Measurements from ENCODE around the gene MAGI1. TPM values are rescaled to one million over a fixed set of nuclear protein-coding genes. Genes with fewer than 3 reads are reported as not detected.
A peak's percentile ranks its signal among the peaks of the same experiment; 100 is the strongest.

Gene MAGI1
- total and polyA plus RNA-seq, 2 donors (not counting 1 experiment from before 2014, with no cell fraction given), result 15.7 to 23.7 TPM

DNA sequence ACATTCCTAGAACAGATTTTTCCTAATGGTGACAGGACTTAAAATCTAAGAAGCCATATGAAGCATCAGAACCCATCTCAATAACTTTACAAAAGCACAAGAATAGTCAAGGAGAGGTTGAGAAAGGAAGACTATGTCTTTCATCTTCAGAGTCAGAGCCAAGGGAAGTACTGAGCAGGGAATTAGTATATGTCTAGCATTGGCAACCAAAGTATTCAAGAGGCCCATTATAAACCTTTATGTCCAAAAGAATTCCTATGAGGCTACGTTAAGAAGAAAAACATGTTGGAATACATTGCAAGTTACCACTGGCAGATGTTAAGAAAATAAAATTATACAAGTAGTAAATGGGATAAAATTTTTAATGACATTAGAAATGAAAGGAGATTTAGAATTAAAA lies 150.5 kb downstream of the MAGI1 start:
- peaks cover 3% of the 10 kb centered on the region for H3K79me2 ChIP-seq (ENCODE audit: control insufficient read depth, insufficient read depth, low read length)
- no peak overlapping the region for H3K4me2 ChIP-seq (ENCODE audit: extremely low read depth, insufficient read depth, low read length)
- H3K9me3 ChIP-seq (ENCODE audit: control insufficient read depth, insufficient read depth, low read depth, low read length), result no peaks in the 10 kb centered on the region
- H3K27me3 ChIP-seq (ENCODE audit: control insufficient read depth, insufficient read depth, low read length), result no peaks in the 10 kb centered on the region
- peak in 1 of 2 donors; percentile 24 for DNase-seq (ENCODE audit: low read depth in 2 of 2)
- TF ChIP-seq, protein P1, sequence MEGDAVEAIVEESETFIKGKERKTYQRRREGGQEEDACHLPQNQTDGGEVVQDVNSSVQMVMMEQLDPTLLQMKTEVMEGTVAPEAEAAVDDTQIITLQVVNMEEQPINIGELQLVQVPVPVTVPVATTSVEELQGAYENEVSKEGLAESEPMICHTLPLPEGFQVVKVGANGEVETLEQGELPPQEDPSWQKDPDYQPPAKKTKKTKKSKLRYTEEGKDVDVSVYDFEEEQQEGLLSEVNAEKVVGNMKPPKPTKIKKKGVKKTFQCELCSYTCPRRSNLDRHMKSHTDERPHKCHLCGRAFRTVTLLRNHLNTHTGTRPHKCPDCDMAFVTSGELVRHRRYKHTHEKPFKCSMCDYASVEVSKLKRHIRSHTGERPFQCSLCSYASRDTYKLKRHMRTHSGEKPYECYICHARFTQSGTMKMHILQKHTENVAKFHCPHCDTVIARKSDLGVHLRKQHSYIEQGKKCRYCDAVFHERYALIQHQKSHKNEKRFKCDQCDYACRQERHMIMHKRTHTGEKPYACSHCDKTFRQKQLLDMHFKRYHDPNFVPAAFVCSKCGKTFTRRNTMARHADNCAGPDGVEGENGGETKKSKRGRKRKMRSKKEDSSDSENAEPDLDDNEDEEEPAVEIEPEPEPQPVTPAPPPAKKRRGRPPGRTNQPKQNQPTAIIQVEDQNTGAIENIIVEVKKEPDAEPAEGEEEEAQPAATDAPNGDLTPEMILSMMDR (conservative IDR thresholded peaks at IDR 0.05 in 1 of 2, IDR thresholded peaks at IDR 0.05 in 1 of 2; ENCODE audit: low read depth in 1 of 2, low read length in 2 of 2), result no peak
- TF ChIP-seq EZH2 (IDR thresholded peaks at IDR 0.05; ENCODE audit: low read length, missing control alignments), result no peak
- peak overlapping the region; percentile 65 for H3K27ac ChIP-seq (ENCODE audit: insufficient read depth, low read length)
- H3K36me3 ChIP-seq (ENCODE audit: control insufficient read depth, insufficient read depth, low read length), result no peaks in the 10 kb centered on the region
- H2AFZ ChIP-seq (ENCODE audit: low read length), result no peak overlapping the region
- H3K4me3 ChIP-seq (replicated peaks in 1 of 4; ENCODE audit: control extremely low read depth in 1 of 4, insufficient read depth in 1 of 4, low read depth in 3 of 4, low read length in 4 of 4), result no peak overlapping the region
- no peak overlapping the region for H3K9ac ChIP-seq (ENCODE audit: insufficient read depth, low read length)
- H3K4me1 ChIP-seq (ENCODE audit: control insufficient read depth, extremely low read depth, insufficient read depth, low read length), result no peaks in the 10 kb centered on the region
- no peaks in the 10 kb centered on the region for H4K20me1 ChIP-seq (ENCODE audit: control insufficient read depth, extremely low read depth, insufficient read depth, low read length)

DNA sequence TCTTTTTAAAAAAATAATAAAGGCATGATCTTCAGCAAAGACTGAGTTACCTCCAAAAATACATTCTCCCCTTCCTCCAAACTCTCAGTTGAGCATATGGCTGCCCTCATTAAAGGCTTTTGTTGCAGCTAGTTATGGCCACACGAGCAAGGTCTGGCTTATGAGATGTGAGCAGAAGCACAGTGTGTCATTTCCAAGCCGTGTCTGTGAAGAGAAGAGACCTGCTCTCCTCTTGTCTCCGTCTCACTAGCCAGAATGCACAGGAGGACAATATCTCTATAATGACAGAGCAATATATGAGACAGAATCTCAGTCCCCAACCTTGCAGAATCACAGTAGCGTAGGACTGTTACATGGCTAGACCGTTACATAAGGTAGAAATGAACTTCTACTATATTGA lies 152.3 kb downstream of the MAGI1 start:
- no peak overlapping the region for H3K4me3 ChIP-seq (replicated peaks in 1 of 4; ENCODE audit: control extremely low read depth in 1 of 4, insufficient read depth in 1 of 4, low read depth in 3 of 4, low read length in 4 of 4)
- no peaks in the 10 kb centered on the region for H3K27me3 ChIP-seq (ENCODE audit: control insufficient read depth, insufficient read depth, low read length)
- DNase-seq (ENCODE audit: low read depth in 2 of 2), result no peak
- H3K27ac ChIP-seq (ENCODE audit: insufficient read depth, low read length), result no peak overlapping the region
- H2AFZ ChIP-seq (ENCODE audit: low read length), result no peak overlapping the region
- no peaks in the 10 kb centered on the region for H3K36me3 ChIP-seq (ENCODE audit: control insufficient read depth, insufficient read depth, low read length)
- no peaks in the 10 kb centered on the region for H3K9me3 ChIP-seq (ENCODE audit: control insufficient read depth, insufficient read depth, low read depth, low read length)
- H3K79me2 ChIP-seq (ENCODE audit: control insufficient read depth, insufficient read depth, low read length), result peaks cover 3% of the 10 kb centered on the region
- H4K20me1 ChIP-seq (ENCODE audit: control insufficient read depth, extremely low read depth, insufficient read depth, low read length), result no peaks in the 10 kb centered on the region
- H3K4me2 ChIP-seq (ENCODE audit: extremely low read depth, insufficient read depth, low read length), result no peak overlapping the region
- no peak overlapping the region for H3K9ac ChIP-seq (ENCODE audit: insufficient read depth, low read length)
- TF ChIP-seq, protein P1 (conservative IDR thresholded peaks at IDR 0.05 in 1 of 2, IDR thresholded peaks at IDR 0.05 in 1 of 2; ENCODE audit: low read depth in 1 of 2, low read length in 2 of 2), result no peak
- TF ChIP-seq EZH2 (IDR thresholded peaks at IDR 0.05; ENCODE audit: low read length, missing control alignments), result no peak
- no peaks in the 10 kb centered on the region for H3K4me1 ChIP-seq (ENCODE audit: control insufficient read depth, extremely low read depth, insufficient read depth, low read length)

DNA sequence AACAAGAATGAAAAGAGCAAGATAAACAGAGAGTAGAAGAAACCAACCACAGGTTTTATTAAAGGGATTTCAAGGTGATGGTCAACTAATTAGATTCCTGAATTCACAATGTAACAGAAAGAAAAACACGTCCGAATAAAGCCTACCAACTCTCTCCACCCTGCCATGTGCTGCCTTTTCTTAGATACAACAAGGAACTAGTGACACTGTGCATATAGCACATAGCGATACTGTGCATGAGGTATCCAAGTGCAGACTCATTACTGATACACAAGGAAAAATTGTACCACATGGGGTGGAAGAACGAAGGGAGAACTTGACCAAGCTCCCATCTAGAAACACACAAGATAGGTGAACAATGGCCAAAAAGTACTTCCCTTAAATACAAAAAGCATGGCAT lies 154.6 kb downstream of the MAGI1 start:
- no peaks in the 10 kb centered on the region for H3K9me3 ChIP-seq (ENCODE audit: control insufficient read depth, insufficient read depth, low read depth, low read length)
- peaks cover 1% of the 10 kb centered on the region for H3K79me2 ChIP-seq (ENCODE audit: control insufficient read depth, insufficient read depth, low read length)

More for the DNA sequence above, 154.6 kb downstream of the MAGI1 start:
- H3K27ac ChIP-seq (ENCODE audit: insufficient read depth, low read length), result no peak overlapping the region
- DNase-seq (ENCODE audit: low read depth in 2 of 2), result peak in 1 of 2 donors; percentile 30
- peak overlapping the region; percentile 4 for H3K4me2 ChIP-seq (ENCODE audit: extremely low read depth, insufficient read depth, low read length)
- TF ChIP-seq EZH2 (IDR thresholded peaks at IDR 0.05; ENCODE audit: low read length, missing control alignments), result no peak
- TF ChIP-seq, protein P1 (conservative IDR thresholded peaks at IDR 0.05 in 1 of 2, IDR thresholded peaks at IDR 0.05 in 1 of 2; ENCODE audit: low read depth in 1 of 2, low read length in 2 of 2), result no peak
- H2AFZ ChIP-seq (ENCODE audit: low read length), result no peak overlapping the region
- no peak overlapping the region for H3K9ac ChIP-seq (ENCODE audit: insufficient read depth, low read length)
- no peaks in the 10 kb centered on the region for H3K36me3 ChIP-seq (ENCODE audit: control insufficient read depth, insufficient read depth, low read length)
- H3K4me1 ChIP-seq (ENCODE audit: control insufficient read depth, extremely low read depth, insufficient read depth, low read length), result no peaks in the 10 kb centered on the region
- no peak overlapping the region for H3K4me3 ChIP-seq (replicated peaks in 1 of 4; ENCODE audit: control extremely low read depth in 1 of 4, insufficient read depth in 1 of 4, low read depth in 3 of 4, low read length in 4 of 4)
- no peaks in the 10 kb centered on the region for H4K20me1 ChIP-seq (ENCODE audit: control insufficient read depth, extremely low read depth, insufficient read depth, low read length)
- H3K27me3 ChIP-seq (ENCODE audit: control insufficient read depth, insufficient read depth, low read length), result no peaks in the 10 kb centered on the region
